Measurements from ENCODE around the gene FAF1.

The FAF1 gene

GRCh38 chr1:50415235-50416149 is 544.6 kb downstream of the FAF1 start:
- no peaks in the 10 kb centered on the region for H3K4me1 ChIP-seq (ENCODE audit: insufficient read depth, low read length)
- no peaks in the 10 kb centered on the region for H3K9me3 ChIP-seq (ENCODE audit: control insufficient read depth, insufficient read depth, low read length)
- H3K36me3 ChIP-seq (ENCODE audit: insufficient read depth, low read length): no peaks in the 10 kb centered on the region
- H3K9ac ChIP-seq (ENCODE audit: low read depth, low read length): peak overlapping the region; percentile 48; the same call in 1 of the 2 replicates

- Histone ChIP-seq H3K36me3 (ENCODE audit: insufficient read depth, low read length) (no peaks in the 10 kb centered on the region), H3K9me3 (ENCODE audit: control insufficient read depth, insufficient read depth, low read length) (no peaks in the 10 kb centered on the region), H3K9ac (ENCODE audit: low read depth, low read length) (no peak overlapping the region)
These were observed 545.2 kb downstream of the FAF1 start for GRCh38 chr1:50414853-50415234.

GRCh38 chr1:50412813-50413476 is 547.1 kb downstream of the FAF1 start:
- Histone ChIP-seq H3K4me1 (ENCODE audit: insufficient read depth, low read length) (no peaks in the 10 kb centered on the region), H3K9ac (ENCODE audit: low read depth, low read length) (no peak overlapping the region), H3K9me3 (ENCODE audit: control insufficient read depth, insufficient read depth, low read length) (no peaks in the 10 kb centered on the region), H3K36me3 (ENCODE audit: insufficient read depth, low read length) (no peaks in the 10 kb centered on the region)

More at GRCh38 chr1:50414853-50415234, 545.2 kb downstream of the FAF1 start:
- H3K4me1 ChIP-seq (ENCODE audit: insufficient read depth, low read length): no peaks in the 10 kb centered on the region

- no peaks in the 10 kb centered on the region for H3K36me3 ChIP-seq (ENCODE audit: insufficient read depth, low read length)
- no peaks in the 10 kb centered on the region for H3K9me3 ChIP-seq (ENCODE audit: control insufficient read depth, insufficient read depth, low read length)
- H3K9ac ChIP-seq (ENCODE audit: low read depth, low read length): no peak overlapping the region
- no peaks in the 10 kb centered on the region for H3K4me1 ChIP-seq (ENCODE audit: insufficient read depth, low read length)
These were observed 554.3 kb downstream of the FAF1 start for GRCh38 chr1:50405814-50406213.

GRCh38 chr1:50393522-50394120 is 566.4 kb downstream of the FAF1 start:
- Histone ChIP-seq H3K4me1 (ENCODE audit: insufficient read depth, low read length) (no peaks in the 10 kb centered on the region), H3K9ac (ENCODE audit: low read depth, low read length) (no peak overlapping the region), H3K9me3 (ENCODE audit: control insufficient read depth, insufficient read depth, low read length) (peaks cover 3% of the 10 kb centered on the region; the same call in 1 of the 2 replicates), H3K36me3 (ENCODE audit: insufficient read depth, low read length) (no peaks in the 10 kb centered on the region)
